Neural crest cell (in vitro differentiated cells): Measurements from ENCODE around the gene CDYL. TPM values are rescaled to one million over a fixed set of nuclear protein-coding genes. Genes with fewer than 3 reads are reported as not detected.

Experiments used
- DNase-seq: peaks from one replicate; pipeline ENCODE4 v3.0.0; 2021; ENCODE audit warnings: low read depth, mixed read lengths, low spot score
- H3K27ac Mint-ChIP-seq: one replicate; pipeline ENCODE4 v1.8.0; 2021; ENCODE audit warnings: mild to moderate bottlenecking, mixed read lengths; ENCODE audit not compliant: unreplicated experiment
- H3K27me3 Mint-ChIP-seq: 2 replicates; pipeline ENCODE4 v1.8.0; 2021; ENCODE audit warnings: low read depth, mild to moderate bottlenecking, mixed read lengths
- H3K36me3 Mint-ChIP-seq: 2 replicates; pipeline ENCODE4 v1.8.0; 2021; ENCODE audit warnings: low read depth, mild to moderate bottlenecking, mixed read lengths
- H3K4me1 Mint-ChIP-seq: 2 replicates; pipeline ENCODE4 v1.8.0; 2021; ENCODE audit warnings: mixed read lengths
- H3K4me3 Mint-ChIP-seq: one replicate; pipeline ENCODE4 v1.8.0; 2021; ENCODE audit warnings: mild to moderate bottlenecking, mixed read lengths
- H3K9me3 Mint-ChIP-seq: 2 replicates; pipeline ENCODE4 v1.8.0; 2021; ENCODE audit warnings: mixed read lengths
- CTCF ChIP-seq: fragments of 200-600 bp; sonication (generic); conservative IDR thresholded peaks from 2 replicates; pipeline ENCODE4 v1.5.0; 2021; ENCODE audit warnings: antibody characterized with exemption, mild to moderate bottlenecking
- total RNA-seq: library from RNA; stranded (reverse); gene quantifications from 2 replicates; pipeline ENCODE4 v1.2.1, GENCODE V29; 2021

Gene CDYL
- total RNA-seq, 1 donor from 2014 or later: 54.2 TPM

- Mint-ChIP-seq H3K27ac (no peak overlapping the region), H3K36me3 (peaks cover 9% of the 10 kb centered on the region), H3K9me3 (no peaks in the 10 kb centered on the region), H3K4me3 (no peak overlapping the region), H3K4me1 (peaks cover 21% of the 10 kb centered on the region), H3K27me3 (no peaks in the 10 kb centered on the region)
- no peak for TF ChIP-seq CTCF
- DNase-seq: no peak
These were observed 146.9 kb downstream of the CDYL start for GRCh38 chr6:4923081-4923480.

GRCh38 chr6:4924661-4925271, 148.6 kb downstream of the CDYL start:
- H3K9me3 Mint-ChIP-seq: no peaks in the 10 kb centered on the region
- no peak overlapping the region for H3K4me3 Mint-ChIP-seq
- H3K4me1 Mint-ChIP-seq: peaks cover 30% of the 10 kb centered on the region
- no peak for DNase-seq
- TF ChIP-seq CTCF: no peak
- peaks cover 12% of the 10 kb centered on the region for H3K36me3 Mint-ChIP-seq
- H3K27me3 Mint-ChIP-seq: no peaks in the 10 kb centered on the region
- H3K27ac Mint-ChIP-seq: no peak overlapping the region

- peaks cover 12% of the 10 kb centered on the region for H3K36me3 Mint-ChIP-seq
- no peak overlapping the region for H3K4me3 Mint-ChIP-seq
- no peak for TF ChIP-seq CTCF
- no peak for DNase-seq
- no peaks in the 10 kb centered on the region for H3K27me3 Mint-ChIP-seq
- H3K4me1 Mint-ChIP-seq: peaks cover 37% of the 10 kb centered on the region
- no peak overlapping the region for H3K27ac Mint-ChIP-seq
- H3K9me3 Mint-ChIP-seq: no peaks in the 10 kb centered on the region
These were observed 149.4 kb downstream of the CDYL start for GRCh38 chr6:4925580-4925979.

- no peak for TF ChIP-seq CTCF
- no peak for DNase-seq
- Mint-ChIP-seq H3K27ac (no peak overlapping the region), H3K27me3 (no peaks in the 10 kb centered on the region), H3K9me3 (no peaks in the 10 kb centered on the region), H3K36me3 (peaks cover 12% of the 10 kb centered on the region), H3K4me3 (no peak overlapping the region), H3K4me1 (peaks cover 49% of the 10 kb centered on the region)
These were observed 152.2 kb downstream of the CDYL start for GRCh38 chr6:4928426-4928825.

- Mint-ChIP-seq H3K9me3 (no peaks in the 10 kb centered on the region), H3K4me1 (peaks cover 50% of the 10 kb centered on the region), H3K27me3 (no peaks in the 10 kb centered on the region), H3K27ac (no peak overlapping the region), H3K36me3 (peaks cover 10% of the 10 kb centered on the region), H3K4me3 (no peak overlapping the region)
- no peak for DNase-seq
- TF ChIP-seq CTCF: no peak
These were observed 153.0 kb downstream of the CDYL start for GRCh38 chr6:4929097-4929718.
